Activated T-cell treated with anti-CD3 and anti-CD28 coated beads for 48 hours (primary cell): ENCODE results near the gene UBE2V1.
"Not testable (repeated sequence)": the region's sequence is repeated elsewhere in the genome, so short reads cannot be mapped to it uniquely, and the experiment has no call there.

ENCODE experiments used
- DNase-seq: peaks from one replicate; pipeline ENCODE4 v3.0.0-alpha.2; 2020; ENCODE audit warnings: low read depth

Gene UBE2V1

GRCh38 chr20:50094522-50094921 is 18.4 kb downstream of the UBE2V1 start:
- no peak for DNase-seq

DNA sequence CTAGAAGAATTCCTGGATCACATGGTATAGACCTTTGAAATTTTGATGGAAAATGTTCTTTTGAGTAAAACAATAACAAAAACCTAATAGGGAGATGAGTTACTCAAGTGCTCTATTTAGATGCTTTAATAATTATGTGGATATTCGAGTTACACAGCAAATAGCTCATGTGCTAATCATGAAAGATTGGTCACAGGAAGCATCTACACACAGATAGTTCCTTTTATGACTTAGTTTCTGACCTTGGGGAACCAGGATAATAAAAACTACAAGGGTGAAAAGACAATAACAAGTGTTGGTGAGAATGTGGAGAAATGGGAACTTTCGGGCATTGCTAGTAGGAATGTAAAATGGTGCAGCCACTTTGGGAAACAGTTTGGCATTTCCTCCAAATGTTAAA is 19.7 kb downstream of the UBE2V1 start:
- no peak for DNase-seq

DNA sequence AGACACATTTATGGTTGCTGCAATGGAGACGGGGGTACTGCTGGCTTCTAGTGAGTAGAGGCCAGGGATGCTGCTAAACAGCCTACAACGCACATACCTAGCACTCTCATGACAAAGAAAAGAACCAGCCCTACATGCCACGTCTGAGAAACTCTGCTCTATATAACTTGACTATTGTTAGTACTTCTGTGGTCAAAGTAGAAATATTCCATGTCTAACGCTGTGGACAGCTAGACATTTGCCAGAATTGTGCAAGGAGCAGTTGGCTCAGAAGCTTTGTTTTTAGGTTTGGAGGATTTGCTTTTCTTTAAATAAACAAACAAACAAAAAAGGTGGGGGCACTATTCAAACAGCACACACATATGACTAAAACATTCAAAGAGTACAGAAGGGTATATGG is 20.5 kb downstream of the UBE2V1 start:
- DNase-seq: no peak

- DNase-seq: no peak
These were observed 23.2 kb downstream of the UBE2V1 start for GRCh38 chr20:50089787-50090177.

DNA sequence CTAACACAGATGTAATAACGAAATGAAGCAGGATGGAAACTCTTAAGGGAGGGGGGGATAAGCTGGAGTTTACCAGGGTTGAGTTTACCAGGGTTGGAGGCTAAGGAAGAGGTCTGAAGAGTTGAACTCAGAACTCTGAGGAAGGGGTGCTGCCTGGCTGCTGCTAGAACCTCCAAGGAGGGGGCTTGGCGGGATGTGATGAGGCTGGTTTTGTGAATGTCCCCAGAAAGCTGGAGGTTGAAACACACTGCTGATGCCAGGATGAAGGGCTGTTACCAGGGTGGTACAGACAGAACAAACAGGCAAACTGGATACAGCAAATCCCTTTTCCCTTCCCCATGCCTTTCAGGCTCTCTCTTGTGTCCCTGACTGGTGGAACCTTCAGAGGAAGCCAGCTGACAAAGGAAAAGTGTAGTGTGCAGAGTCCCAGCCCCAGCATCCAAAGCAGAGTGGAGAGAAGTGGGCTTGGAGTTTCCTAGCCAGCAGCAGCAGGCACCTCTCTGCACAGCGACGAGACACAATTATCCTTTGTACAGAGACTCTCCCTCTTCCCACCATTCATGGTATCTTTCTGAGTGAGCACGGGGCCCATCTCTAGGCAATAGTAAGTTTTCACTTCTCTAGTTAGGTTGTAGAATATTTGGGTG is 23.7 kb downstream of the UBE2V1 start:
- DNase-seq: no peak

- DNase-seq: no peak
These were observed 24.9 kb downstream of the UBE2V1 start for GRCh38 chr20:50088022-50088421.

- DNase-seq: no peak
These were observed 27.2 kb downstream of the UBE2V1 start for GRCh38 chr20:50085481-50086365.

- DNase-seq: no peak
These were observed 27.8 kb downstream of the UBE2V1 start for GRCh38 chr20:50085146-50085480.

DNA sequence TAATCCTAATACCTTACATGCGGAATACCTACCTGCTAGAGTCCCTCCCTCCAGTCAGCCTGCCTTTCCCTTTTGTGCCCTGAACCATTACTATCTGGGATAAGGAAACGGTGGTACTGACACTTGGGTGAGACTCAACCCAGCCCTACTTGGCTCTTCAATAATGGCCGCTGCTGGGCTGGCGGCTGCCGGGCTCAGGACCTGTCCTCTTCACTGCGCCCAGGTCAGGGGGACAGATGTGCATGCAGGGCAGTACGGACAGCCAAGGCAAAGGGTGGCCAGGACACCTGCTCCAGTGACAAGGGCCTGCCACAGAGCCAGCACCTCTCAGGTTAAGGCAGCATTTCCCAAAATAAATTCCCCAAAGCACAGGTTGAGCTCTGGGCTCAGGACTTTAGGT is 29.9 kb downstream of the UBE2V1 start:
- DNase-seq: no peak

GRCh38 chr20:50082056-50082455 is 30.9 kb downstream of the UBE2V1 start:
- not testable (repeated sequence) for DNase-seq

GRCh38 chr20:50077818-50078601 is 34.9 kb downstream of the UBE2V1 start:
- DNase-seq: no peak

DNA sequence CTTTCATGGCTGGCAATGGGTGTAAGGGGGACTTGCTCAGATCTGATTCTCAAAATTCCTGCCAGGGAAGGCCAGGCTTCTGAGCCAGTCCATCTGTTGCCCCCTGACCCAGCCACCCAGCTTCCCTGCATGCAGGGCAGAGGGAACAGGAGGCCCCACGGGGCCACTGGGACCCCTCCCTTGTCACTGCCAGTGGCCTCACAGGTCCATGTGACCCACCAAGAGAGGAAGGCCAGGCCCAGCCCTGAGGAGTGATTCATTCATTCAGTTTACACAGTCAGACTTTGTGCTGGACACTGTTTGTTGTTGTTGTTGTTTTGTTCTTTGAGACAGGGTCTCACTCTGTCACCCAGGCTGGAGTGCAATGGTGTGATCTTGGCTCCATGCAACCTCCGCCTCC is 39.5 kb downstream of the UBE2V1 start:
- no peak for DNase-seq

- peak; percentile 94 for DNase-seq
These were observed 41.7 kb downstream of the UBE2V1 start for GRCh38 chr20:50071039-50071888.

- DNase-seq: no peak
These were observed 42.6 kb downstream of the UBE2V1 start for GRCh38 chr20:50070361-50070760.

DNA sequence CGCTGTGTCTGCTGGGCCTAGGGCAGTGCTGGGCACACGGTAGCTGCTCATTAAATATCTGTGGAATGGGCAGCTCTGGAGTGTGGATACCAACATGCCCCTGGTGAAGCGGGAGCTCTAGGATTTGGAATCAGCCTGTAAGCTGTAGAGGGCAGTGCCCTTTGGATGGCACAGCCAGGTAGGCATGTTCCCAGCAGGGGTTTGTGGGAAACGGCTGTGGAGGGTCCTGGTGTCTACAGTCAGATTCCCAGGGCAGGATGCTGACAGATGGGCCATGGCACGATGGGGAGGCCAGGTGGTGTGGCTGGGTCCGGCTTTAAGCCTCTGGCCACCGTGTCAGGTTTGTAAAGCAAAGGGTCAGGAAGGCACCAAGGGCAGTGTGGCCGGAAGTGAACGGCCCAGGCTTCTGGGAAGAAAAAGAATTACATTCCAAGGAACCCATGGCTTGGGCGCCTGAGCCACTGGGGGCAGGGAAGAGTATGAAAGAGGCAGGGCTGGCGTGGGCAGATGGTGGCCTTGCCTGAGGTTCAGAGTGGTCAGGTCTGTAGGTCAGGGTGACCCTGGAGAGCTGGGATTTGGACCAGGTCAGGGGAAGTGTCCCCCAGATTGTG is 44.8 kb downstream of the UBE2V1 start:
- no peak for DNase-seq

GRCh38 chr20:50067461-50067860 is 45.5 kb downstream of the UBE2V1 start:
- no peak for DNase-seq

DNA sequence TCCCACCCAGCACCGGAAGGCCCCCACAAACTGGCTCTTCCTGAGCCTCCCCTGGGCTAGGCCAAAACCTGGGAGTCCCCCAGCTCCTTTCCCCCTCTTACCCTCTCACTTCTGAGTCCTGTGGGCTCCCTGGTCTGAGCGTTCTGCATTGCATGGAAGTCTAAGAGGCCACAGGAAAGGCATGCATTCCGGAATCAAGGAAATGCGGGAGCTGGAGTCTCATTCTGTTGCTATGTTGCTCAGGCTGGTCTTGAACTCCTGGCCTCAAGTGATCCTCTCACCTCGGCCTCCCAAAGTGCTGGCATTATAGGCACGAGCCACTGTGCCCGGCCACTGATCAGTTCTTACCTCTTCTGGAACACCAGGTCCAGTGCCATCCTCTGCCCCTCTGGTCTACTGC is 45.9 kb downstream of the UBE2V1 start:
- no peak for DNase-seq

DNA sequence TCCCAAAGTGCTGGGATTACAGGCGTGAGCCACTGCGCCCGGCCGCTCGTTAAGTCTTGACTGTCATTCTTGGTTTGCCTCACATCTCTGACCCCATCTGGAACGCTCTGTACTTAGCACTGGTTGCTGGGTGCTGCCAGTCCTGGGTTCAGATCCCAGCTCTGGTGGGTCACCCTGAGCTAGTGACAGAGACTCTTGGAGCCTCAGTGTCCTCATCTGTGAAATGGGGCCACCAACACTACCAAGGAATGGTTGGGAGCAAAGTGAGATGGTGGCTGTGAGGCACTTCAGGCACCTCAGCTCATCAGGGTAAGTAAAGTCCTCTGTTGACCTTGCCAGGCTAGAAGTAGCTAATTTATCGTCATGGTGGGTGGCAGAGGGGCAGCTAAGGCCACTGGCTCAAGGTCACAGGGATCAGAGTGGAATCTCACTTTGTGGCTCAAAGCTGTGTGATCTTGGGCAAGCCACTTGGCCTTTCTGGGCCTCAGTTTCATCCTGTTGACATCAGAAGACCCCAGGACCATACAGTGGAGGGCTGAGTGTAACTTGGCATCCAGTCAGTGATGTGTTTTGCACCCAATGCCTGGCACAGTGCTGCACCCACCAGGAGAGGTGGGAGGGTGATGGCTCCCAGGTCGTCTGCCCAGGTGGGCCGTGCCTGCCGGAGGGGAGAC is 46.7 kb downstream of the UBE2V1 start:
- DNase-seq: no peak

DNA sequence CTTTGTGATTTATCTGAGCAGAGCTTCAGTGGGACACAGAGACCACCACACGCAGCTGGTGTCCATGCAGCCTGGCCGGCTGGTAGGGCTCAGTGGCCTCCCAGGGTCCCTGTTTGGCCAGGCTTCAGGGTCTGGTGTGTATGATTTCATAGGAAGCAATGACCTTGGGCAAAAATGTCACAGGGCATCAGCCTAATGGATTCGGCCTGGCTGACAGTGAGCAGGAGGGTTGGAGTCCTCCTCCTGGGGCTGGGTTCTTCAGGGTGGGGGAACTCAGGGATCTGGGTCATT is 47.7 kb downstream of the UBE2V1 start:
- no peak for DNase-seq

GRCh38 chr20:50063763-50064162 is 49.2 kb downstream of the UBE2V1 start:
- not testable (repeated sequence) for DNase-seq
